GM12878 (cell line): ENCODE results near the gene DOCK1. TPM values are rescaled to one million over a fixed set of nuclear protein-coding genes. Genes with fewer than 3 reads are reported as not detected.

Experiments
- ATAC-seq: fragments of 200-7000 bp; cut with Tn5 transposase; 3 replicates; pipeline ENCODE4 v1.9.1; 2020; ENCODE audit warnings: mild to moderate bottlenecking, moderate library complexity
- BruUV-seq: library from RNA; stranded (reverse); fragments of 400-500 nt; replicated peaks from 2 replicates; lab custom pipeline; 2021; lab: Mats Ljungman, UMichigan
- CTCF ChIA-PET: fragments of 300-600 bp; sonication (Branson Sonifier 250); formaldehyde crosslinking; extraction: SDS; loops from one replicate; lab custom pipeline; 2021; ENCODE audit warnings: inconsistent platforms; lab: Yijun Ruan, JAX
- POLR2A ChIA-PET: fragments of 350-600 bp; formaldehyde crosslinking; extraction: SDS; loops from one replicate; lab custom pipeline; 2021; ENCODE audit warnings: inconsistent platforms; lab: Charles Lee
- RAD21 ChIA-PET: fragments of 300-600 bp; sonication (Branson Sonifier 250); formaldehyde crosslinking; loops from one replicate; lab custom pipeline; 2023; ENCODE audit warnings: antibody characterized with exemption; ENCODE audit not compliant: unreplicated experiment; lab: Charles Lee
- SMC1A ChIA-PET: fragments of 300-600 bp; sonication (Branson Sonifier 250); formaldehyde crosslinking; loops from one replicate; lab custom pipeline; 2023; ENCODE audit not compliant: unreplicated experiment, uncharacterized antibody; lab: Charles Lee
- DNase-seq: peaks from one replicate; pipeline ENCODE4 v3.0.0-alpha.2; 2011; ENCODE audit warnings: low read depth, low spot score
- FAIRE-seq: peaks from 3 replicates; lab custom pipeline; 2011; peaks lifted over from hg19 to GRCh38; lab: Jason Lieb, UNC
- H2AFZ ChIP-seq: 2 replicates; pipeline ENCODE4 v1.6.0; 2011; ENCODE audit warnings: low read depth, low read length, control low read depth; ENCODE audit not compliant: control insufficient read depth
- H3K27ac ChIP-seq: 2 replicates; pipeline ENCODE4 v1.5.1; 2011; ENCODE audit warnings: control low read depth; ENCODE audit not compliant: control insufficient read depth, insufficient read depth
- H3K27me3 ChIP-seq, 2 experiments: replicated peaks in 1 of 2; 2 replicates each; pipeline versions ENCODE4 v1.6.0 to v1.6.1; 2011; ENCODE audit warnings: low read length in 1 of 2; ENCODE audit not compliant: control insufficient read depth in 2 of 2, insufficient read depth in 2 of 2
- H3K36me3 ChIP-seq, 2 experiments: 2 replicates each; pipeline ENCODE4 v1.5.1; 2011; ENCODE audit warnings: low read length in 1 of 2; ENCODE audit not compliant: control insufficient read depth in 2 of 2, insufficient read depth in 2 of 2
- H3K4me1 ChIP-seq: 2 replicates; pipeline ENCODE4 v1.6.1; 2011; ENCODE audit warnings: mild to moderate bottlenecking, low read length, moderate library complexity, mixed read lengths; ENCODE audit not compliant: control insufficient read depth, insufficient read depth
- H3K4me2 ChIP-seq: 2 replicates; pipeline ENCODE4 v1.6.0; 2011; ENCODE audit warnings: control low read depth; ENCODE audit not compliant: control insufficient read depth, insufficient read depth
- H3K4me3 ChIP-seq: fragments of 200-600 bp; sonication (generic); 2 replicates; pipeline ENCODE4 v1.5.1; 2016
- H3K79me2 ChIP-seq: 2 replicates; pipeline ENCODE4 v1.6.0; 2011; ENCODE audit warnings: low read length; ENCODE audit not compliant: control insufficient read depth, insufficient read depth
- H3K9ac ChIP-seq: 2 replicates; pipeline ENCODE4 v1.8.0; 2011; ENCODE audit warnings: low read length, control low read depth, mixed read lengths; ENCODE audit not compliant: control insufficient read depth, insufficient read depth
- H3K9me3 ChIP-seq: replicated peaks from 3 replicates; pipeline ENCODE4 v1.5.1; 2011; ENCODE audit warnings: mild to moderate bottlenecking, low read length; ENCODE audit not compliant: control insufficient read depth, insufficient read depth
- H4K20me1 ChIP-seq: 2 replicates; pipeline ENCODE4 v1.6.0; 2011; ENCODE audit not compliant: control insufficient read depth, insufficient read depth
- ASH2L ChIP-seq: fragments of 300-600, 200-600 bp; sonication (generic); IDR thresholded peaks from 2 replicates; pipeline ENCODE4 v1.6.1; 2017; ENCODE audit warnings: low read depth, mild to moderate bottlenecking, borderline replicate concordance
- BACH1 ChIP-seq: fragments of 450-650 bp; IDR thresholded peaks from 2 replicates; pipeline ENCODE4 v1.6.1; 2017; ENCODE audit warnings: mild to moderate bottlenecking, borderline replicate concordance
- BCL11A ChIP-seq: IDR thresholded peaks from 2 replicates; pipeline ENCODE4 v1.6.1; 2011; ENCODE audit warnings: low read depth, low read length
- BRCA1 ChIP-seq: IDR thresholded peaks from 2 replicates; pipeline ENCODE4 v1.6.1; 2011; ENCODE audit warnings: low read depth, low read length, improper control_type of control experiment
- CEBPB ChIP-seq, 2 experiments: fragments of 150-350 bp in 1 of 2; IDR thresholded peaks; 2 replicates each; pipeline ENCODE4 v1.6.1; 2012 to 2014; ENCODE audit warnings: low read depth in 2 of 2, low read length in 2 of 2, borderline replicate concordance in 1 of 2, inconsistent platforms in 1 of 2
- NFIC ChIP-seq: IDR thresholded peaks from 2 replicates; pipeline ENCODE4 v1.6.1; 2012; ENCODE audit warnings: low read depth, mild to moderate bottlenecking, inconsistent platforms, low read length, moderate library complexity
- NFYA ChIP-seq: IDR thresholded peaks from 2 replicates; pipeline ENCODE4 v1.6.1; 2011; ENCODE audit warnings: low read depth, mild to moderate bottlenecking, low read length, improper control_type of control experiment, borderline replicate concordance
- NR2F1 ChIP-seq: fragments of 450-650 bp; conservative IDR thresholded peaks from 2 replicates; pipeline ENCODE4 v1.6.1; 2017; ENCODE audit warnings: mild to moderate bottlenecking
- POLR2AphosphoS2 ChIP-seq: IDR thresholded peaks from 2 replicates; pipeline ENCODE4 v1.6.1; 2011; ENCODE audit warnings: low read depth, mild to moderate bottlenecking, low read length, improper control_type of control experiment, moderate library complexity
- RAD51 ChIP-seq: fragments of 450-650 bp; IDR thresholded peaks from 2 replicates; pipeline ENCODE4 v1.6.1; 2016; ENCODE audit warnings: moderate library complexity, mild to moderate bottlenecking, inconsistent platforms
- TAF1 ChIP-seq: IDR thresholded peaks from 2 replicates; pipeline ENCODE4 v1.6.1; 2011; ENCODE audit warnings: mild to moderate bottlenecking, low read depth, low read length, borderline replicate concordance
- TBL1XR1 ChIP-seq: IDR thresholded peaks from 2 replicates; pipeline ENCODE4 v1.6.1; 2012; ENCODE audit warnings: low read depth, low read length, improper control_type of control experiment
- WRNIP1 ChIP-seq: IDR thresholded peaks from 2 replicates; pipeline ENCODE4 v1.6.1; 2011; ENCODE audit warnings: low read depth, low read length, improper control_type of control experiment, borderline replicate concordance
- ZBED1 ChIP-seq: IDR thresholded peaks from 2 replicates; pipeline ENCODE4 v1.6.1; 2016; ENCODE audit warnings: borderline replicate concordance
- WGBS: methylation state at CpG from one replicate; pipeline ENCODE4 v1.1.6; 2016; ENCODE audit warnings: low lambda C conversion rate; ENCODE audit not compliant: insufficient replicate concordance, insufficient coverage; ENCODE audit errors: missing lambda C conversion rate; 5-methylcytosine and 5-hydroxymethylcytosine counted together
- in situ Hi-C: fragments of 300-500 bp; cut with MboI; formaldehyde crosslinking; loops from 9 replicates; pipeline ENCODE4 v1.14.3; 2018; ENCODE audit warnings: mixed read lengths
- intact Hi-C: fragments of 100-400 bp; cut with micrococcal nuclease; formaldehyde crosslinking; loops from one replicate; pipeline ENCODE4 v1.14.2; 2022; ENCODE audit not compliant: unreplicated experiment
- polyA plus RNA-seq, 11 experiments: library from polyadenylated mRNA; depleted of rRNA in 4 of 11; unstranded in 6 of 11; stranded (reverse) in 5 of 11; fragments of >200 nt; fragmentation: Nextera tagmentation in 4 of 11; fragmentation: Illumina TruSeq in 1 of 11; extraction: Ambion mirVana in 4 of 11; extraction: Trizol in 1 of 11; gene quantifications; 1 replicate in 1 of 11; 2 replicates in 10 of 11; pipeline versions ENCODE4 v1.2.1 to v1.2.3, GENCODE V29; 2011 to 2016; ENCODE audit warnings: inconsistent platforms in 2 of 11, missing spikeins in 2 of 11, low read depth in 1 of 11
- total RNA-seq, 4 experiments: library from RNA; depleted of rRNA in 3 of 4; stranded (reverse); fragments of >200 nt in 3 of 4; fragmentation: Illumina TruSeq in 1 of 4; extraction: Trizol in 1 of 4; gene quantifications; 2 replicates each; pipeline versions ENCODE4 v1.2.1 to v1.2.3, GENCODE V29; 2013 to 2021
- TF ChIP-seq, protein P1 (sequence below): fragments of 450-650 bp; IDR thresholded peaks from 2 replicates; pipeline ENCODE4 v1.6.1; 2014; ENCODE audit warnings: mild to moderate bottlenecking

The DOCK1 gene
- total and polyA plus RNA-seq, 10 of the 15 experiments (the other 5 are each of a cell fraction or from before 2014, with no cell fraction given): 0.05 to 0.18 TPM; not detected in 8

DNA sequence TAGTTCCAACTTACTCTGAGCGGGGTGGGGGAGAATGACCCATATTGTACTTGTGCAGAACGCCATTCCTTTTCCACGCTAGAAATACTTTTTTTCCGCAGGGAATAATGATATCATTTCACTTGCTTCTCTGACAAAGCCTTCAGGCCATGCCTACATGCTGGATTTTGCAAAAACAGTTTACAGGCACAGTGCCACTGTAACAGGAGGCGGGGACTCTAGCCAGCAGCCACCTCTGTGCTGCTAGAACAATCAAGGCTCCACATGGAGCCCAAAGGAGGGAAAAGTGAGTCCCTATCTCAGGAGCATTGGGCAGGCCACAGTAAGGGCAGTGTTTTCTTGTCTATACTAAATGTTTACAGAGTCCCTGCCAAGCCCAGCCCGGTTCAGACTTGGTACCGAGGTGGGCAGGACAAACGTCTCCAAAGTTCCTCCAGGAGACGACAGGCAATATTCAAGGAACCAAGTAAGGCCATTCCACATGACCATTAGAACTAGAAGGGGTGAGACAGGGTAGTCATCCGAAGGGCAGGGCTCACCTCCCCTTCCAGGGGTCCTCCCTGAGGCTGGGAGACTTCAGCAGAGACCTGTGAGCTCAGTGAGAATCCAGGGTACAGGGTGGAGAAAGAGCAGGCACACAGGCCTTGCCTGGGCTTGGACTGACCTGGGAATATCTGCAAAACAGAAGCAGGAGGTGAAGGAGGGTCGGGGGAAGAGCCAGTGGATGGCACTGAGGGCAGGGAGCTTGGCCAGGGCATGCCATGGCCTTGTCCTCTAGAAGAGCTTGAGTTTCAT lies 553.0 kb downstream of the DOCK1 start:
- RAD21 ChIA-PET: no interaction called here

More for the DNA sequence above, 553.0 kb downstream of the DOCK1 start:
- ATAC-seq (no peak), DNase-seq (no peak), FAIRE-seq (no peak)
- Histone ChIP-seq H3K79me2 (no peaks in the 10 kb centered on the region), H3K36me3 (no peaks in the 10 kb centered on the region), H4K20me1 (no peaks in the 10 kb centered on the region), H3K4me1 (no peaks in the 10 kb centered on the region), H3K9me3 (no peaks in the 10 kb centered on the region; the same call in 2 of the 3 replicates), H3K27me3 (no peaks in the 10 kb centered on the region), H3K4me3 (no peak overlapping the region), H3K27ac (no peak overlapping the region), H3K9ac (no peak overlapping the region), H2AFZ (no peak overlapping the region), H3K4me2 (no peak overlapping the region)
- intact Hi-C loops (no loop called here), in situ Hi-C loops (no loop called here)
- no TSS peak for BruUV-seq
- 40% methylated on average over 10 of the region's 11 CpGs for WGBS
- CTCF ChIA-PET: no interaction called here
- SMC1A ChIA-PET: no interaction called here
- TF ChIP-seq NFIC (no peak), TAF1 (no peak), CEBPB (IDR thresholded peaks at IDR 0.05; ENCODE audit: borderline replicate concordance in 1 of 2, low read depth in 2 of 2, low read length in 2 of 2) (no peak), NFYA (no peak), BRCA1 (no peak), POLR2AphosphoS2 (no peak), BACH1 (no peak), ASH2L (no peak), RAD51 (no peak), WRNIP1 (no peak), BCL11A (no peak), ZBED1 (no peak), TBL1XR1 (no peak), NR2F1 (no peak)
- TF ChIP-seq, protein P1, sequence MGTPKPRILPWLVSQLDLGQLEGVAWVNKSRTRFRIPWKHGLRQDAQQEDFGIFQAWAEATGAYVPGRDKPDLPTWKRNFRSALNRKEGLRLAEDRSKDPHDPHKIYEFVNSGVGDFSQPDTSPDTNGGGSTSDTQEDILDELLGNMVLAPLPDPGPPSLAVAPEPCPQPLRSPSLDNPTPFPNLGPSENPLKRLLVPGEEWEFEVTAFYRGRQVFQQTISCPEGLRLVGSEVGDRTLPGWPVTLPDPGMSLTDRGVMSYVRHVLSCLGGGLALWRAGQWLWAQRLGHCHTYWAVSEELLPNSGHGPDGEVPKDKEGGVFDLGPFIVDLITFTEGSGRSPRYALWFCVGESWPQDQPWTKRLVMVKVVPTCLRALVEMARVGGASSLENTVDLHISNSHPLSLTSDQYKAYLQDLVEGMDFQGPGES: no peak
- POLR2A ChIA-PET: no interaction called here
